Body of pancreas (tissue), 4 donors: ENCODE results near the gene DAZAP1. TPM values are rescaled to one million over a fixed set of nuclear protein-coding genes. Genes with fewer than 3 reads are reported as not detected.
"Not testable (repeated sequence)": the region's sequence is repeated elsewhere in the genome, so short reads cannot be mapped to it uniquely, and the experiment has no call there.

Source experiments
- ATAC-seq: fragments of 150-250 bp; one replicate; pipeline ENCODE4 v1.9.1; 2016
- DNase-seq, 4 donors: peaks; one replicate each; pipeline ENCODE4 v3.0.0-alpha.2; 2019
- H3K27ac ChIP-seq, 4 donors: fragments of 200-600 bp; sonication (generic); 1 replicate in 3 of 4; 2 replicates in 1 of 4; pipeline versions ENCODE4 v1.5.1 to v1.6.1; 2016 to 2019; ENCODE audit warnings: mild to moderate bottlenecking in 1 of 4, mixed read lengths in 1 of 4, moderate library complexity in 1 of 4
- H3K27me3 ChIP-seq, 2 donors: fragments of 200-600 bp; sonication (generic); one replicate each; pipeline ENCODE4 v1.6.0; 2016; ENCODE audit warnings: mild to moderate bottlenecking in 1 of 2
- H3K36me3 ChIP-seq, 2 donors: fragments of 200-600 bp; sonication (generic); replicated peaks in 1 of 2; 2 replicates each; pipeline ENCODE4 v1.5.1; 2016; ENCODE audit warnings: low read depth in 2 of 2; ENCODE audit not compliant: insufficient read depth in 1 of 2
- H3K4me1 ChIP-seq: fragments of 200-600 bp; sonication (generic); one replicate; pipeline ENCODE4 v1.6.0; 2016
- H3K4me3 ChIP-seq, 2 donors: fragments of 200-600 bp; sonication (generic); 1 replicate in 1 of 2; 2 replicates in 1 of 2; pipeline ENCODE4 v1.5.1; 2016 to 2019
- H3K9me3 ChIP-seq, 3 donors: fragments of 200-600 bp; sonication (generic); 1 replicate in 2 of 3; 2 replicates in 1 of 3; pipeline ENCODE4 v1.5.1; 2016
- POLR2A ChIP-seq, 3 donors: fragments of 450-650 bp; IDR thresholded peaks; one replicate each; pipeline ENCODE4 v1.6.1; 2016; ENCODE audit warnings: antibody characterized with exemption in 3 of 3, mild to moderate bottlenecking in 2 of 3
- WGBS, 2 donors: methylation state at CpG; one replicate each; pipeline ENCODE4 v1.1.5; 2017; 5-methylcytosine and 5-hydroxymethylcytosine counted together
- intact Hi-C: fragments of 100-400 bp; cut with DNase I; formaldehyde crosslinking; loops from one replicate; pipeline ENCODE4 v1.15.1; 2023
- total RNA-seq, 2 donors: library from RNA; depleted of rRNA; stranded (reverse); fragments of >200 nt; gene quantifications; one replicate each; pipeline ENCODE4 v1.1.0, GENCODE V29; 2016
- TF ChIP-seq, protein P1 (sequence below), 7 experiments: fragments of 450-650 bp in 4 of 7; fragments of 200-600 bp in 3 of 7; sonication (generic) in 3 of 7; IDR thresholded peaks; one replicate each; pipeline ENCODE4 v1.5.1; 2016 to 2019; ENCODE audit warnings: antibody characterized with exemption in 7 of 7

DAZAP1 gene
- total RNA-seq, 2 donors from 2014 or later: 25.4 to 63.3 TPM

DNA sequence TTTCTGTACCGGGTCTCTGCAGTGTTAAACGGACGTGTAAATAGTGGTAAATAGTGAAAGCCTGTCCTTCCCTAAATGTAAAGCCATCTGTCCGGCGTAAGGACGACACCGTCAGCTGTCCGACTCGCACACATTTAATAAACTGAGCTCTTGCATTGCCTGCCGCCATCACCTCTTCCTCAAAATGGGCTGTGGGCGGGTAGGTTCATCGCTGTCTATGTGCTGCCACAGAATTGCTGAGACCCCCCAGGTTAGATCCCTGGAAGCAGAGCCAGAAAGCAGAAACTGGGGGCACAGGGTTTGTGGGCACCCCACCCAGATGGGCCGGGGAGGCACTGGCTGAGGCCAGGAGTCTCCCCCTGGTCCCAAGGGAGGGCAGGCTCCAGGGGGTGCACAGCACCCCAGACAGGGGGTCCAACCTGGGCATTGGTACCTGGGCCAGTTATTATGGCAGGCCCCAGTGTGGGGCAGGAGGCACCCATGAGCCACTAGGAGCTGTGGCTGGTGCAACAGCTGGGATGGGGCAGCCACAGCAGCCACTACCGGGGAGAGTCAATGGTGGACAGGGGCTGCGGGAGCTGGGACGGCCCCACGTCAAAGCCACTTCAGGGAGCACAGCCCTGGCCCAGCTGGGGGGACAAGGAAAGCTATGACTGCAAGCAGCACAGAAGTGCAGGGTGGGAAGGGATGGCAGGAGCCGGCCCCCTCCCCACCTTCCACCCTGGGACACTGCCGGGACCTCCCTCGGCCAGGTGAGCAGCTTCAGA, 65.9 kb downstream of the DAZAP1 start:
- Histone ChIP-seq H3K27me3 (peaks cover 0 to 43% of the 10 kb centered on the region in 2 donors), H3K27ac (no peak overlapping the region), H3K4me3 (no peak overlapping the region), H3K36me3 (no peaks in the 10 kb centered on the region), H3K4me1 (peaks cover 55% of the 10 kb centered on the region), H3K9me3 (no peaks in the 10 kb centered on the region)
- DNase-seq: no peak
- no peak for TF ChIP-seq POLR2A (IDR thresholded peaks at IDR 0.05)
- TF ChIP-seq, protein P1, sequence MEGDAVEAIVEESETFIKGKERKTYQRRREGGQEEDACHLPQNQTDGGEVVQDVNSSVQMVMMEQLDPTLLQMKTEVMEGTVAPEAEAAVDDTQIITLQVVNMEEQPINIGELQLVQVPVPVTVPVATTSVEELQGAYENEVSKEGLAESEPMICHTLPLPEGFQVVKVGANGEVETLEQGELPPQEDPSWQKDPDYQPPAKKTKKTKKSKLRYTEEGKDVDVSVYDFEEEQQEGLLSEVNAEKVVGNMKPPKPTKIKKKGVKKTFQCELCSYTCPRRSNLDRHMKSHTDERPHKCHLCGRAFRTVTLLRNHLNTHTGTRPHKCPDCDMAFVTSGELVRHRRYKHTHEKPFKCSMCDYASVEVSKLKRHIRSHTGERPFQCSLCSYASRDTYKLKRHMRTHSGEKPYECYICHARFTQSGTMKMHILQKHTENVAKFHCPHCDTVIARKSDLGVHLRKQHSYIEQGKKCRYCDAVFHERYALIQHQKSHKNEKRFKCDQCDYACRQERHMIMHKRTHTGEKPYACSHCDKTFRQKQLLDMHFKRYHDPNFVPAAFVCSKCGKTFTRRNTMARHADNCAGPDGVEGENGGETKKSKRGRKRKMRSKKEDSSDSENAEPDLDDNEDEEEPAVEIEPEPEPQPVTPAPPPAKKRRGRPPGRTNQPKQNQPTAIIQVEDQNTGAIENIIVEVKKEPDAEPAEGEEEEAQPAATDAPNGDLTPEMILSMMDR (IDR thresholded peaks at IDR 0.05): no peak
- no peak for ATAC-seq
- intact Hi-C loops: no loop called here
- WGBS, 2 donors: 71 to 82% methylated on average over 13 to 20 of the region's 20 CpGs

DNA sequence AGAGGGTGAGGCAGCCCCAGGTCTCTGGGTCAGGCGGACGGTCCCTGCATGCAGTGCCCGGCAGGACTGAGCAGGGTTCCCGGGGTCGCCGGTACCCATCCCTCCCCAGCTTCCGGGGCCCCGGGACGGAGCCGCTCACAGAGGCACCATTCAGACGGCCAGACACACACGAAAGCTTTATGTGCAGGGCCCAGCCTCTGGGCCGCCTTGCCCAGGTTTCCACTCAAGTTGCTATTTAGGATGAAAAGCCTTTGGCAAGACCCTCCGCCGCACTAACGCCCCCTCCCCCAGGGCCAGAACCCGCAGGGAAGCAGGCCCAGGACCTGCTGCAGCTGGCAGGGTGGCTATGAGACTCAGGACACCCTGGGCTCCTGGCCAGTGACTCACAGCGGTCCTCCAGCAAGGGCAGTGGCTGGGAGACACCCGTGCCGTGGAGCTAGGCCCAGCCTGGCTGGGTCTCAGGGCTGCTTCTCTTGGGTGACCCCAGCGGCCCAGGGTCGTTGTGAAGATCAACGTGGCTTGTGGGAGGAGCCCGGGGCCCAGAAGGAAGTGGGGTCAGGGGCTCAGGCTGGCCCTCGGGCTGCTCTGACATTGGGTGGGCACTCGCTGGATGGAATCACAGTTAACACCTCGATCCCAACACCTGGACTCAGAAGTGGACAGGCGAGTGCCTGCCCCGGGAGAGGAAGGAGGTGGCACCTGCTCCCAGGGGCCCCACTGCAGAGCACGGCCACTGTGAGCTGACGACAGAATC, 66.8 kb downstream of the DAZAP1 start:
- DNase-seq (no peak), ATAC-seq (no peak)
- TF ChIP-seq, protein P1 (IDR thresholded peaks at IDR 0.05): no peak
- TF ChIP-seq POLR2A (IDR thresholded peaks at IDR 0.05): no peak
- Histone ChIP-seq H3K36me3 (no peaks in the 10 kb centered on the region), H3K4me3 (no peak overlapping the region), H3K27me3 (peaks cover 0 to 37% of the 10 kb centered on the region in 2 donors), H3K27ac (no peak overlapping the region), H3K9me3 (no peaks in the 10 kb centered on the region), H3K4me1 (peaks cover 52% of the 10 kb centered on the region)
- intact Hi-C loops: no loop called here
- 80 to 85% methylated on average over 5 to 30 of the region's 31 CpGs for WGBS, 2 donors

DNA sequence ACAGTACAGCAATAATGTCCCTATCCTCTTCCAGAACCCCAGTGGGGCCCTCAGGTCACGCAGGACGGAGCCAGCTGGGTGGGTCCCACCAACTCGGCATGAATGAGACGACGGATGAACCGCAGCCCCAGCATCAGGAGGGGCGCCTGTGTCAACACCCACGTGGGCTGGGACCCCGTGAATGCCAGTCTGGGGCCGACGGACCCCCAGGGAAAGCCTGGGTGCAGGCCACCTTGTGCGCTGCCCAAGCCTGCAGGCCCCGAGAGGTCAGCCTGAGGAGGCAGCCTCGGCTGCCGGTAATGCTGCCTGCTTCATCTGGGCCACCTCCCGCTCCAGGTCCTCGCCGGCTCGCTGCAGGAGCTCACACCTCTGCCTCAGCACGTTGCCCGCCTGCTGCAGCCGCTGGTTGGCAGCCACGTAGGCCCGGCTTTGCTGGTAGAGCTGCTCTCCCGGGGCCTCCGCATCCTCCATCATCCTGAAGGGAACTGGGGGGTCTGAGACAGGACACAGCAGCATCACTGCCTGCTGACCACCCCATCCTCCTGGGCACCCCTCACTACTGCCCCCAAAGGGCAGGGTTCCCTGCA, 67.5 kb downstream of the DAZAP1 start:
- no peak for ATAC-seq
- no peak for TF ChIP-seq POLR2A (IDR thresholded peaks at IDR 0.05)
- TF ChIP-seq, protein P1 (IDR thresholded peaks at IDR 0.05): no peak
- no peak overlapping the region for H3K4me3 ChIP-seq
- DNase-seq: no peak
- H3K27me3 ChIP-seq: peaks cover 0 to 34% of the 10 kb centered on the region in 2 donors
- H3K9me3 ChIP-seq: no peaks in the 10 kb centered on the region
- H3K4me1 ChIP-seq: peaks cover 52% of the 10 kb centered on the region
- no peaks in the 10 kb centered on the region for H3K36me3 ChIP-seq
- WGBS, 2 donors: 88 to 95% methylated on average over 13 to 19 of the region's 26 CpGs
- intact Hi-C loops: no loop called here
- no peak overlapping the region for H3K27ac ChIP-seq

DNA sequence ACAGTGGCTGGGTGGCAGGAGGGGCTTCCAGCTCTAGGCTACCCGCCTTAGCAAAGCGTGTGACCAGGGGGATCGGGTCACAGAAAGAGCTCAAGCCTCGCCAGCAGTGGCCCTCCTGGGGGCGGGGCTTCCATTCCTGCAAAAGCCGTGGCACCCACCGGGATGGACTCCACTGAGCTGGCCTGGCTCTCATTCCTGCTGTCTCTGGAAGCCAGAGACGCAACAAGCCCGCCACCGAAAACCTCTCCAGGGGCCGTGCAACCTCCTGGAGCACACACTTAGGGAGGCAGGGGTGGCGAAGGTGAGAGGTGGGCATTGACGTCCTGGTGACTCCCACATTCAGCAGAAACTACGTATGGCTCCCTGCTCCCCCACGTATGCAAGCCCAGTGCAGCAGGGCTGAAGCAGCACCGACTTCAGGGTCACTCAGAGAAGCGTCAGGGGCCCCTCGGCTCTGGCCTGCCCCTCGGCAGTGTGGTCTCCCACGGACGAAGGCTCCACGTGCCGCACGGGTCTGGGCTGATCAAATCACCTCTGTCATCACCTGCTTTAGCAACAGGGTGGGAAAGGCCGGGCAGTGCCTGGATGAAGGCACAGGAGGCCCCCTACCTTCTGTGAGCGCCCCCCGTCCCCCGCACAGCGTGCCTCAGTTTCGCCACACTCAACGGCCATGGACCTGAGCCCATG, 68.5 kb downstream of the DAZAP1 start:
- intact Hi-C loops: no loop called here
- peaks cover 0 to 25% of the 10 kb centered on the region in 2 donors for H3K27me3 ChIP-seq
- ATAC-seq (no peak), DNase-seq (no peak)
- H3K4me1 ChIP-seq: peaks cover 42% of the 10 kb centered on the region
- no peak overlapping the region for H3K4me3 ChIP-seq
- TF ChIP-seq POLR2A (IDR thresholded peaks at IDR 0.05): no peak
- TF ChIP-seq, protein P1 (IDR thresholded peaks at IDR 0.05): no peak
- no peak overlapping the region for H3K27ac ChIP-seq
- 88 to 94% methylated on average over 13 to 23 of the region's 31 CpGs for WGBS, 2 donors
- no peaks in the 10 kb centered on the region for H3K36me3 ChIP-seq
- no peaks in the 10 kb centered on the region for H3K9me3 ChIP-seq

DNA sequence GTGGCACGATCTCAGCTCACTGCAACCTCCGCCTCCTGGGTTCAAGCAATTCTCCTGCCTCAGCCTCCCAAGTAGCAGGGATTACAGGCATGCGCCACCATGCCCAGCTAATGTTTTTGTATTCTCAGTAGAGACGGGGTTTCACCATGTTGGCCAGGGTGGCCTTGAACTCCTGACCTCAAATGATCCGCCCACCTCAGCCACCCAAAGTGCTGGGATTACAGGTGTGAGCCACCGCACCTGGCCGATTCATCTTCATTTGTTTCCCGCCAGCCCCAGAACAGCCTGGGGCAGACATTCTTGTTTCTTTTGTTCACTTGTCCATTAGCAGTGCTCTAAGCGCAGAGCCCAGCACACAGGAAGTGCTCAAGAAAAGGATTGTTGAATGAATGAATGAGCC, 69.7 kb downstream of the DAZAP1 start:
- ATAC-seq, H3K27ac ChIP-seq, H3K4me3 ChIP-seq, intact Hi-C loops, H3K36me3 ChIP-seq, DNase-seq, H3K9me3 ChIP-seq: not testable (repeated sequence)
- WGBS, 2 donors: 89% methylated on average over 8 to 9 of the region's 9 CpGs
- H3K27me3 ChIP-seq: peaks cover 0 to 15% of the 10 kb centered on the region in 2 donors
- peaks cover 31% of the 10 kb centered on the region for H3K4me1 ChIP-seq
